SIG-M5 treated with dmso at 0.1 percent for 504 hours (cell line): ENCODE measurements around the gene KCNMA1.

Source experiments
- DNase-seq: peaks from one replicate; lab custom pipeline; 2025; ENCODE audit not compliant: unreplicated experiment; lab: John Stamatoyannopoulos, UW

Gene KCNMA1

GRCh38 chr10:77201135-77202106 lies 436.2 kb downstream of the KCNMA1 start:
- DNase-seq, result no peak

GRCh38 chr10:77197544-77197943 lies 440.1 kb downstream of the KCNMA1 start:
- DNase-seq, result no peak

DNA sequence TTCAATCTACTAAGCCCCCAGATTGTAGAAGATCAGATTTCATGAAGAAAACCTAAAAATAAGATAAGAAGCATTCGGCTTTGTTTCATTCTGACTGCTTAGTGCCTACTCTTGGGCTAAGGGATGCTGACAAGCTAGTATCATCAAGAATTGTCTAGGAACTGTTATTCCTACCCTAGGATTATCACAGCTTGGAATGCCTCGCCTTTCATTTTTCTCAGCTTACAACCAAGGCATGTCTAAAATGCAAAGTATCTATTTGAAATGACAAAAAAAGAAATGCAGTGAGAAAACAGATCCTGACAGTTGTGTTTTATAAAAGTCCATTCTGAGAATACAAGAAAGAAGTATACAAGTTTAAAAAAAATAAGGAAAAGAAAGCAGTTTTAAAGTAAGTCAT lies 441.0 kb downstream of the KCNMA1 start:
- no peak for DNase-seq

- DNase-seq, result no peak
These were observed 442.5 kb downstream of the KCNMA1 start for GRCh38 chr10:77195101-77195500.

DNA sequence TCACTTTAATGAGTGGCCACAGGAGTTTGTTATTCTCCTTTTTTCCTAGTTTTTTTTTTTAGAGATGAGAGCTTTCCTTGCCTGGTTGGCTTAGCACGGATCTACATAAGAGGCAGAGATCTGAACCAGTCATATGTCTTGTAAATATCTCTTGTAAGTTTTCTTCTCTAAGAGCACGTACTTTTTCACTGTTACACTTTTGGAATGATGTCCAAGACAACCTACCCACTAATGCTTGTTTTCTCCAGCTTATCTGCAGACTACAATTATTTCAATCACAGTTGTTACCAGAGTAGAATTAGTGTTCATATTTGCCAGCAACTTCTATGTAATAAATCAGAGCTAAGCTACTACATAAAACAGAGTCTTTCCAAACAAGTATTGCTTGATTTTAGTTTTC lies 444.6 kb downstream of the KCNMA1 start:
- DNase-seq, result no peak

DNA sequence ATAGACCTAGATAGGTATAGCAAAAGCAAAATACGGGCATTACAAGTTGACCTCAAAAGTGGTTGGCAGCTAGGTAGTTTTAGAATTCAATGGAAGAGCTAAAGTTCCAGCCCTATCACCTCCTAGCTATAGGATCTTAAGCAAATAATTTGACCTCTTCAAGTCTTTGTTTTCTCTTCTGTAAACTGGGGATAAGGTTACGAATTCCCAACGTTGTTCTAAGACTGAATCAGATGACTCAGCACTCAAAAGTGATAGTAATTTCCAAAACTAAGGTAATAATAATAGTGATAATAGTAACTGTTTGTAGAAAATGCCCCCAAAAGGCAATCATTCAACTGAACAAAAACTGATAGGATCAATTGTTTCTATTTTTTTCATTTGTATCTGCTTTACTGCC lies 445.2 kb downstream of the KCNMA1 start:
- DNase-seq, result no peak

DNA sequence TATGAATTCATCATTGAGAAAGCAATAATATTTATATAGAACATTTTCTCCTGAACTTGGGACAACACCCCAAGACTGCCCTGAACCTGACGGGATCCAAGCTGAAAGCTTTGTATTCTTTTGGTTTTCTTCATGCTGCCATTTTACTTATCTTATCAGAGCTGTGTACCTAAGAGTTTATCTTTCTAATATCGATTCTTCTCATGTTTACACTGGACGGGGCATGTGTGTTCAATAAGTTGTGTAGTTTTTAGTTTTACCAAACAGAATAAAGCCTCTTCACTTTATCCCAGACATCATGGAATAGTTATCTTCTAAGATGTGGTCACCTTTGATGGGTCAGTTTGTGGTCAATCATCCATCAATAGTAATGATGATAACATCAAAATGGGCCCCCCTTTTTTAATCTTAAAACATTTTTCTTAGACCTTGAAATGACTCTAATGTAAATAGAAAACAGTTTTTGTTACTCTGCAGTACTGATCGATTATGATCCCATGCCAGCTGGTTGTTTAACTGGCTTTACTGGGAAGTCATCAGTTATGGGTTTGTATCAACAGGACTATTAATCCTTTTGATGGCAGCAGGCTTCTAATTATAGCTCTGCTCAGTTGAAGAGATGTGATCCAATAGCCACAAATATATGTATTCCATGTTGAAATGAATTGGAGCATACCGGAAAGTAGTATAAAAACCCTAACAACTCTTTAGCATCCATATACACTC lies 446.1 kb downstream of the KCNMA1 start:
- no peak for DNase-seq

- DNase-seq, result no peak
These were observed 447.3 kb downstream of the KCNMA1 start for GRCh38 chr10:77190291-77190690.

GRCh38 chr10:77189520-77189919 lies 448.1 kb downstream of the KCNMA1 start:
- DNase-seq, result no peak

- DNase-seq, result no peak
These were observed 448.5 kb downstream of the KCNMA1 start for GRCh38 chr10:77189075-77189474.

DNA sequence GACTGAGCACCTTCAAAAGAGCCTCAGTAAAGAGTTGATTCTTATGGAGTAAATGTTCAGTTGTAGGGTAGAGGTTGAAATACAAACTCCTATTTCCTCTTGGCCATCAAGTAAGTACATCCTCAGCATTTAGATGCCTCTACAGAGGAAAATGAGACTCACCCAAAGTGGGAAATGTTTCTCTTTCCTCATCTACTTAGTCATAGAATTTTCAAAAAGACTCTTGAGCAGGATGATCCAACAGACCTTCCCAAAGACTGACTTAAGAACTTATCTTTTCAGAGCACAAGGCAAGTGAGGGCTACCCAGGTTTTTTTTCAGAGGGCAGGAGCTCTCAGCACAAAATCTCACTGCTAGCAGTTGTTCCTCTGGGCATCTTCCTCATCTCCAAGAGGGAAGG lies 449.1 kb downstream of the KCNMA1 start:
- DNase-seq, result no peak

DNA sequence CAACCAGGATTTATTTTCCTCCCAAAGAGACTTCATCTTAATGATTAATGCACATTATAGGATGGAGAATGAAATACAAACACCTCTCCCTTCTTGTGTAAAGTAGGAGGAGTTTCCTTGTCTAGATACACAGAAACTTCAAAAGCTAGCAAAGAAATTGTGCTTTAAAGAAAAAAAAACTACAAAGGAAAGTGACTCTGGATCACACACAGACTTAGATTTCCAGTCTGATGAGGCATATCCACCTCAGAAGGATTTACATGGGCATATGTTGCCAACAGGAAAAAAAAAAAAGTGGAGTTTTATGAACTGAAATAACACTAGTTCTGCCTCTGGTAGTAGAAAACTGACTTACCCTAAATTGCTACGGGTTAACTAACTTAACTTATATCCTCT lies 449.6 kb downstream of the KCNMA1 start:
- DNase-seq, result no peak

- no peak for DNase-seq
These were observed 450.1 kb downstream of the KCNMA1 start for GRCh38 chr10:77187376-77187999.

GRCh38 chr10:77186936-77187335 lies 450.7 kb downstream of the KCNMA1 start:
- no peak for DNase-seq

DNA sequence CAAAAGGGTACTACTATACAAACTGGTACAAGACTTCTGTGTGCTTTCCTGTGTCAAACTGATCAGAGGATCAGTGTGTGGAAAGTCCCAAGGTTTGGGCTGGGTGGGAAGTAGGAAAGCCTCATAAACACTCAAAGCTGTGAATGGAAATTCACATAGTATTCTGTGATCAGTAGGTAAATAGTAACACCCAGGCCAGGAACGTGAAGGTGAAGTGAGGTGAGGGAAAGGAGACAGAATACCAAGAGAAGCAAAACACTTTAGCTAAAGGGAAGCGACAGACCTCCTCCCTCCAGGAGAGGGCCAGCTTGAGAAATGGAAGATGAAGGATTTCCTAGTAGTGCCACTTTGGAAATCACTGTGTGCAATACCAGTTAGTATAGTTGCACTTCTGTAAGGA lies 451.9 kb downstream of the KCNMA1 start:
- no peak for DNase-seq

DNA sequence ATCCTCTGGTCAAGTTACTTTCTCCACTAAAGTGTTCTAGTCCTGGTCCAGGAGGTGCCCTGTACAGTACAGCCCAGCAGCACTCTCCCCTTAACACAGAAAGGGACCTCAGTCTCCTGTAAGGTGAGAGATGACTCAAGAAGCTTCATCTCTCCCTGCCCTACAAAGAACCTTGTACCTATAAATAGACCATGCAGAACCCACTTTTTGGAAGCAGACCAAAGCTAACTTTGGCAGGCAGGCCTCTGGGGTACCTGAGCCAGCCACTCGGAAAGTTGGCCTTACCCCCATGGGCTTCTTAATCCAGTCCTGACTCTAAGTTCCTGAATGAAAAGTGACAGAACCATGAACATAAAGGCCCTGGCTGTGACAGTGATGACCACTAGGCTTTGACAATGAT lies 454.8 kb downstream of the KCNMA1 start:
- no peak for DNase-seq

DNA sequence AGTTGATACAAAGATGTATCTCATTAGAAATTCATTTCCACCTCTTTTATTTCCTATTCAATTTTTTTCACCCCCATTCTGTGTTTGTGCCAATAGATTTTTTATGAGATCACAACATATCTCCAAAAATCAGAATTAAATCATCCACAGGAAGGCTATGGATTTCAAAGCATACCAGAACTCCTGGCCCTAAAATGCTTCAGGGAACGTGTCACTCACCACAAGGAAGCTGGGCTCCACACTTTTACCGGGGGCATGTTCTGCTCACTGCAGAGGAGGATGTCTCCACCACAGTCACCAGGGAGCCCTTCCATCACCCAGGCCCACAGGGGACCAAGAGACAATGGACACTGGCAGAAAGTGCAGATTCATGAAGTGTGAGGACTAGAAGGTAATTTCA lies 456.8 kb downstream of the KCNMA1 start:
- DNase-seq, result no peak

DNA sequence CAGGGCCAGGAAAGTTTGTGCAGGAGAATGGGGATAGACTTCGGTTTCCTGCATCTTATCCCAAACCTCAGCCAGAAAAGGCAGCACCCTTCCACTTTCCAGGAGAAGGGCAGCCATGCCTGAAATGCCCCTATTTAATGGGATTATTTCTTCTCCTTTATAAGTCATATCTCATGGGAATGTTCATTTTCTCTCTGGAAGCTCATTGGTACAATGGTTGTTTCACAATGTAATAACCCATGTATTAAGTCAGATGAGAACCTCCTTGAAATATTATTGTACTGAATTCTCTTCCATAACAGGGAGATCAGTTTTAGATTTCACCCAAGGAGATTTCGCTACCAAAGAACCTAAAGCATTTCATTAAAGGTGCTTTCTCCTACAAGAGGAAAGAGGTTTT lies 457.5 kb downstream of the KCNMA1 start:
- no peak for DNase-seq

- DNase-seq, result no peak
These were observed 458.5 kb downstream of the KCNMA1 start for GRCh38 chr10:77179015-77179695.

DNA sequence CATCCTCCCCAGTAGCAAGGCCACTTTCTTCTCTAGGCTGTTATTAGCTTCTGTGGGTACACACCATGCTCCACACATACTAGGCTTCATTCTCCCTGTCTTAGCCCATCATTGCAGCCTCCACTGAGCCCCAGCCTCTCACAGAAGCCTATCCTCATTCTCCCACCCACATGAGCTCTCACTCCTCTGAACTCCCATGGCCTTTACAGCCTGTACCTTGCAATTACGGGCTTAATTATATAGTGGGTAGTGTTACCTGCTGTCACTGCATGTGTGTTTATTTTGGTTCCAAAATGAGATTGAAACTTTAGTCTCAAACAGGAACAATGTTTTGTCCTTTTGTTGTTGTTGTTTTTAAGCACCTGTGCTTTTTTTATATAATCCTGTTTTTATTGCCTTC lies 460.0 kb downstream of the KCNMA1 start:
- no peak for DNase-seq

DNA sequence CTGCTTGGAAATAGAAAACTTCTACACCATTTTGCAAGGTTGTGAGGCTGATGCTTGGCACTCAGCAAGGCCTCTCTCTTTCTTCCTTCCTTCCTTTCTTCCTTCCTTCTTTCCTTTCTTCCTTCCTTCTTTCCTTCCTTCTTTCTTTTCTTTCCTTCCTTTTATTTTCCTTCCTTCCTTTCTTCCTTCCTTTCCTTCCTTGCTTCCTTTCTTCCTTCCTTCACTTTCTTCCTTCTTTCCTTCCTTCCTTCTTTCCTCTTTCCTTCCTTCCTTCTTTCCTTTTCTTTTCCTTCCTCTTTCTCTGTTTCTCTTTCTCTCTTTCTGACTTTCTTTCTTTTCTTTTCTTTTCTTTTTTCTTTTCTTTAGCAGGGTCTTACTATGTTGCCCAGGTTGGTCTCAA lies 460.4 kb downstream of the KCNMA1 start:
- no peak for DNase-seq
